MM.1S (cell line): ENCODE results near the gene AMOTL1.

Experiments used
- DNase-seq: peaks from one replicate; pipeline ENCODE4 v3.0.0-alpha.2; 2015
- H2AFZ ChIP-seq: fragments of 300-600 bp; sonication (generic); 2 replicates; pipeline ENCODE4 v1.6.0; 2016; ENCODE audit warnings: antibody characterized with exemption, low read length
- H3F3A ChIP-seq: fragments of 300-600 bp; sonication (generic); 2 replicates; pipeline ENCODE4 v1.6.1; 2016; ENCODE audit warnings: mild to moderate bottlenecking, antibody characterized with exemption, low read length, moderate library complexity, mixed read lengths; ENCODE audit not compliant: insufficient read depth
- H3K27ac ChIP-seq: fragments of 300-600 bp; sonication (generic); 2 replicates; pipeline ENCODE4 v1.5.1; 2016; ENCODE audit warnings: mild to moderate bottlenecking, low read length
- H3K27me3 ChIP-seq: fragments of 300-600 bp; sonication (generic); replicated peaks from 2 replicates; pipeline ENCODE4 v1.6.0; 2016; ENCODE audit warnings: low read length; ENCODE audit not compliant: insufficient read depth
- H3K36me3 ChIP-seq: fragments of 300-600 bp; sonication (generic); replicated peaks from 2 replicates; pipeline ENCODE4 v1.6.1; 2016; ENCODE audit warnings: mild to moderate bottlenecking, low read length, mixed read lengths; ENCODE audit not compliant: insufficient read depth
- H3K4me1 ChIP-seq: fragments of 300-600 bp; sonication (generic); 2 replicates; pipeline ENCODE4 v1.6.1; 2016; ENCODE audit warnings: low read length, mixed read lengths
- H3K4me2 ChIP-seq: fragments of 300-600 bp; sonication (generic); 2 replicates; pipeline ENCODE4 v1.6.0; 2016; ENCODE audit warnings: low read depth, low read length
- H3K4me3 ChIP-seq: fragments of 300-600 bp; sonication (generic); 2 replicates; pipeline ENCODE4 v1.5.1; 2016; ENCODE audit warnings: low read length, mixed read lengths
- H3K79me2 ChIP-seq: fragments of 300-600 bp; sonication (generic); 2 replicates; pipeline ENCODE4 v1.6.1; 2016; ENCODE audit warnings: mixed run types, low read length, mixed read lengths
- H3K9ac ChIP-seq: fragments of 300-600 bp; sonication (generic); 2 replicates; pipeline ENCODE4 v1.6.1; 2016; ENCODE audit warnings: low read length, mixed read lengths
- H3K9me2 ChIP-seq: fragments of 300-600 bp; sonication (generic); replicated peaks from 2 replicates; pipeline ENCODE4 v1.6.1; 2016; ENCODE audit warnings: mild to moderate bottlenecking, low read length, mixed read lengths; ENCODE audit not compliant: insufficient read depth
- H3K9me3 ChIP-seq: fragments of 300-600 bp; sonication (generic); replicated peaks from 2 replicates; pipeline ENCODE4 v1.6.1; 2016; ENCODE audit warnings: mild to moderate bottlenecking, low read length, mixed read lengths; ENCODE audit not compliant: insufficient read depth
- H4K20me1 ChIP-seq: fragments of 300-600 bp; sonication (generic); 2 replicates; pipeline ENCODE4 v1.6.1; 2016; ENCODE audit warnings: mild to moderate bottlenecking, low read length, moderate library complexity, mixed read lengths; ENCODE audit not compliant: insufficient read depth
- EZH2 ChIP-seq: fragments of 300-600 bp; sonication (generic); optimal IDR thresholded peaks from 2 replicates; pipeline ENCODE3; 2017; ENCODE audit warnings: low read depth, mild to moderate bottlenecking, antibody characterized with exemption, low read length, mixed read lengths
- EZH2phosphoT487 ChIP-seq: fragments of 300-600 bp; sonication (generic); IDR thresholded peaks from 2 replicates; pipeline ENCODE4 v1.6.1; 2018; ENCODE audit warnings: antibody characterized with exemption, low read length
- TF ChIP-seq, protein P1 (sequence below): fragments of 300-600 bp; sonication (generic); IDR thresholded peaks from 2 replicates; pipeline ENCODE4 v1.5.1; 2016; ENCODE audit warnings: antibody characterized with exemption, low read length, mixed read lengths

The AMOTL1 gene

DNA sequence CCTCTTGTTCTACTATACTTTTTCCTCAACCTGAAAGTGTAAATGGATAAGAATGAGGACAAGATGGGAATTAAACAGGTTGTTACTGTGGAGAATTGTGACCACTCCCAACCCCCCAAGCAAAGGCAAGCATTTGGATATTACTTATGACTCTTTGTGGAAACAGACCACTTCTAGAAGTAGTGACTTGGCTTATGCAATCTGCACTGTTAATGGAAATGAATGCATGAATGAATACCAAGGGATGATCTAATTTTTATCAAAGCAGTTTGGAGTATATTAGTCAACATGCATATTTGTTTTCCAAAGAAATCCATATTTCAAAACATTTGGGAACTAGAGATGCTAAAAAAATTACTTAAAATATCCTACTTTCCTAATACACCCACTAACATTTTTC lies 35.3 kb downstream of the AMOTL1 start:
- H3K4me2 ChIP-seq, result no peak overlapping the region
- no peak overlapping the region for H3K9ac ChIP-seq
- TF ChIP-seq, protein P1, sequence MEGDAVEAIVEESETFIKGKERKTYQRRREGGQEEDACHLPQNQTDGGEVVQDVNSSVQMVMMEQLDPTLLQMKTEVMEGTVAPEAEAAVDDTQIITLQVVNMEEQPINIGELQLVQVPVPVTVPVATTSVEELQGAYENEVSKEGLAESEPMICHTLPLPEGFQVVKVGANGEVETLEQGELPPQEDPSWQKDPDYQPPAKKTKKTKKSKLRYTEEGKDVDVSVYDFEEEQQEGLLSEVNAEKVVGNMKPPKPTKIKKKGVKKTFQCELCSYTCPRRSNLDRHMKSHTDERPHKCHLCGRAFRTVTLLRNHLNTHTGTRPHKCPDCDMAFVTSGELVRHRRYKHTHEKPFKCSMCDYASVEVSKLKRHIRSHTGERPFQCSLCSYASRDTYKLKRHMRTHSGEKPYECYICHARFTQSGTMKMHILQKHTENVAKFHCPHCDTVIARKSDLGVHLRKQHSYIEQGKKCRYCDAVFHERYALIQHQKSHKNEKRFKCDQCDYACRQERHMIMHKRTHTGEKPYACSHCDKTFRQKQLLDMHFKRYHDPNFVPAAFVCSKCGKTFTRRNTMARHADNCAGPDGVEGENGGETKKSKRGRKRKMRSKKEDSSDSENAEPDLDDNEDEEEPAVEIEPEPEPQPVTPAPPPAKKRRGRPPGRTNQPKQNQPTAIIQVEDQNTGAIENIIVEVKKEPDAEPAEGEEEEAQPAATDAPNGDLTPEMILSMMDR, result no peak
- TF ChIP-seq EZH2phosphoT487, result no peak
- no peak for TF ChIP-seq EZH2
- no peaks in the 10 kb centered on the region for H3K27me3 ChIP-seq
- no peaks in the 10 kb centered on the region for H3K9me2 ChIP-seq
- H3K4me3 ChIP-seq, result no peak overlapping the region
- H3F3A ChIP-seq, result no peaks in the 10 kb centered on the region
- H3K79me2 ChIP-seq, result no peaks in the 10 kb centered on the region
- no peaks in the 10 kb centered on the region for H4K20me1 ChIP-seq
- no peak for DNase-seq
- no peak overlapping the region for H2AFZ ChIP-seq
- no peaks in the 10 kb centered on the region; the same call in 1 of the 2 replicates for H3K36me3 ChIP-seq
- no peak overlapping the region for H3K27ac ChIP-seq
- no peaks in the 10 kb centered on the region for H3K4me1 ChIP-seq
- no peaks in the 10 kb centered on the region for H3K9me3 ChIP-seq

DNA sequence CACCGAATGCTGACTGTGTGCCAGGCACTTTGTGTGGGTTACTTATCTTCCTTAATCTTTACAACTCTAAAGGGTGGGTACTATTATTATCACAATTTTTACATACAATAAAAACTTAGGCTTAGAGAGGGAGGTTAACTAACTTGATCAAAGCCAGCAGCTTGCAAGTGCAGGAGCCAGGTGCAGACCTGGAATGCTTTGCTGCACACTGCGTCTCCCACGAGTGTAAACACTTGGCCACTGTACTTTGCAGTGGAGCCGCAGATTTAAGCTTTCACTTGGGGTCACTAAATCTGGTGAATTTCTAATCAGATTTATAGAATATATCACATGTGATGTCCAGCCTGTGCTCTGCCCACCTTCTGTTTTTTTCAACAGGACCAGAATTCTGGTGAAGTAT lies 36.7 kb downstream of the AMOTL1 start:
- H3K4me1 ChIP-seq, result no peaks in the 10 kb centered on the region
- H3K27ac ChIP-seq, result no peak overlapping the region
- no peaks in the 10 kb centered on the region for H3F3A ChIP-seq
- H3K79me2 ChIP-seq, result no peaks in the 10 kb centered on the region
- DNase-seq, result no peak
- TF ChIP-seq, protein P1, result no peak
- TF ChIP-seq EZH2, result no peak
- H3K9ac ChIP-seq, result no peak overlapping the region
- H3K27me3 ChIP-seq, result no peaks in the 10 kb centered on the region
- H3K4me2 ChIP-seq, result no peak overlapping the region
- no peaks in the 10 kb centered on the region for H4K20me1 ChIP-seq
- H3K4me3 ChIP-seq, result no peak overlapping the region
- no peaks in the 10 kb centered on the region for H3K9me2 ChIP-seq
- no peak overlapping the region for H2AFZ ChIP-seq
- H3K9me3 ChIP-seq, result no peaks in the 10 kb centered on the region
- H3K36me3 ChIP-seq, result no peaks in the 10 kb centered on the region; the same call in 1 of the 2 replicates

DNA sequence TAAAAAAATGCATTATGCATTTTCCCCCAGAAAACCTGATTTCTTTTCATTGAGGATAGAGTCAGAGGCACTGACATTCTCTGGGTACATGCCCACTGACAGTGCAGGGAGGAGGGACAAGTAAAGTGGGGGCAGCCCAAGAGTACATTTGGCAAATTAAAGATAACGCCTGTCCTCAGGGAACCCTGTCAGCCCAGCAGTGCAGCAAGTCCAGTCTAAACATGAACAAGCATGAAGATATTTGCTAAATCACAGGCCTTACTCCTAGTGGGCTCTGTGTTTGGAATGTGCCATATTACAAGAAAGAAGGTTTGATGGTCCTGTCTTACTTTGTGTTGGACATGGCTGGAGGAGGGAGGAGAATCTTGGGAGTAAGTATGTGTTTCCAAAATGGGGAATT lies 37.9 kb downstream of the AMOTL1 start:
- no peaks in the 10 kb centered on the region for H3F3A ChIP-seq
- no peaks in the 10 kb centered on the region for H3K9me3 ChIP-seq
- H3K27ac ChIP-seq, result no peak overlapping the region
- H2AFZ ChIP-seq, result no peak overlapping the region
- TF ChIP-seq EZH2 (no peak), EZH2phosphoT487 (no peak)
- TF ChIP-seq, protein P1, result no peak
- no peaks in the 10 kb centered on the region for H3K27me3 ChIP-seq
- no peak overlapping the region for H3K9ac ChIP-seq
- no peaks in the 10 kb centered on the region; the same call in 1 of the 2 replicates for H3K36me3 ChIP-seq
- H4K20me1 ChIP-seq, result no peaks in the 10 kb centered on the region
- H3K9me2 ChIP-seq, result no peaks in the 10 kb centered on the region
- no peak overlapping the region for H3K4me3 ChIP-seq
- H3K4me2 ChIP-seq, result no peak overlapping the region
- H3K4me1 ChIP-seq, result no peaks in the 10 kb centered on the region
- H3K79me2 ChIP-seq, result no peaks in the 10 kb centered on the region
- no peak for DNase-seq
